ENCODE measurements around the gene RAD52.

DNA sequence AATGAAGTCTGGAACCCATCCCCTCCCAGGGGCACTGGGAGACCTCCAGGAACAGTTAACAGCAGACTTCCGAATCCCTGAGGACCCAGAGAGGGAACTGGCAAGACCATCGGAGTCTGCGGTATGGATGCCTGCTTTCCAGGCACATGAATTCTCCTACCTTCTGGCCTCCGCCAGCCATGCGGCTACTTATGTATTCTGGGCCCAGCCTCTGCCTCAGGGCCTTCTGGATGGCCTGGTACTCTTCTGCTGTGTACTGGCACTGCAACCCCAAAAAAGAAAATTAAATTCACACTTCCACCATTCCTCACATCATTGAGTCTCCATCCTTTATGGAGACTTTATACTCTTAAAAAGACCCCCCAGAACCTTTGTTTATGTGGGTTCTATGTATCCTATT lies 18.4 kb downstream of the RAD52 start:
- TF ChIP-seq, protein P1, sequence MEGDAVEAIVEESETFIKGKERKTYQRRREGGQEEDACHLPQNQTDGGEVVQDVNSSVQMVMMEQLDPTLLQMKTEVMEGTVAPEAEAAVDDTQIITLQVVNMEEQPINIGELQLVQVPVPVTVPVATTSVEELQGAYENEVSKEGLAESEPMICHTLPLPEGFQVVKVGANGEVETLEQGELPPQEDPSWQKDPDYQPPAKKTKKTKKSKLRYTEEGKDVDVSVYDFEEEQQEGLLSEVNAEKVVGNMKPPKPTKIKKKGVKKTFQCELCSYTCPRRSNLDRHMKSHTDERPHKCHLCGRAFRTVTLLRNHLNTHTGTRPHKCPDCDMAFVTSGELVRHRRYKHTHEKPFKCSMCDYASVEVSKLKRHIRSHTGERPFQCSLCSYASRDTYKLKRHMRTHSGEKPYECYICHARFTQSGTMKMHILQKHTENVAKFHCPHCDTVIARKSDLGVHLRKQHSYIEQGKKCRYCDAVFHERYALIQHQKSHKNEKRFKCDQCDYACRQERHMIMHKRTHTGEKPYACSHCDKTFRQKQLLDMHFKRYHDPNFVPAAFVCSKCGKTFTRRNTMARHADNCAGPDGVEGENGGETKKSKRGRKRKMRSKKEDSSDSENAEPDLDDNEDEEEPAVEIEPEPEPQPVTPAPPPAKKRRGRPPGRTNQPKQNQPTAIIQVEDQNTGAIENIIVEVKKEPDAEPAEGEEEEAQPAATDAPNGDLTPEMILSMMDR (IDR thresholded peaks at IDR 0.05) = no peak
- TF ChIP-seq POLR2A (IDR thresholded peaks at IDR 0.05; ENCODE audit: low read depth) (no peak), EP300 (IDR thresholded peaks at IDR 0.05) (no peak)
